CD8-positive, alpha-beta memory T cell (primary cell): ENCODE data around the gene IVNS1ABP. TPM values are rescaled to one million over a fixed set of nuclear protein-coding genes. Genes with fewer than 3 reads are reported as not detected.
A peak's percentile ranks its signal among the peaks of the same experiment; 100 is the strongest.

Experiments used
- CTCF ChIA-PET: fragments of 350-600 bp; sonication (Branson Sonifier 250); formaldehyde crosslinking; loops from one replicate; lab custom pipeline; 2021; ENCODE audit warnings: antibody characterized with exemption; lab: Charles Lee
- POLR2A ChIA-PET: fragments of 350-600 bp; sonication (Branson Sonifier 250); formaldehyde crosslinking; loops from one replicate; lab custom pipeline; 2021; ENCODE audit warnings: antibody characterized with exemption; lab: Charles Lee
- DNase-seq, 5 donors: peaks; one replicate each; pipeline versions ENCODE4 v3.0.0 to v3.0.0-alpha.2; 2020 to 2022; ENCODE audit warnings: mixed read lengths in 1 of 5
- H3K27ac ChIP-seq: one replicate; pipeline ENCODE4 v1.7.0; 2013; ENCODE audit warnings: low read depth, mild to moderate bottlenecking, low read length, moderate library complexity
- H3K27me3 ChIP-seq: 2 replicates; pipeline ENCODE4 v1.7.0; 2013; ENCODE audit warnings: low read length, mild to moderate bottlenecking; ENCODE audit not compliant: insufficient read depth, poor library complexity, severe bottlenecking
- H3K36me3 ChIP-seq: 2 replicates; pipeline ENCODE4 v1.7.0; 2013; ENCODE audit warnings: mild to moderate bottlenecking, low read length, moderate library complexity; ENCODE audit not compliant: insufficient read depth
- H3K4me1 ChIP-seq: 2 replicates; pipeline ENCODE4 v1.7.0; 2013; ENCODE audit warnings: mild to moderate bottlenecking, low read length, moderate library complexity; ENCODE audit not compliant: insufficient read depth
- H3K4me3 ChIP-seq: 2 replicates; pipeline ENCODE4 v1.7.0; 2013; ENCODE audit warnings: mild to moderate bottlenecking, low read length
- H3K9me3 ChIP-seq: 2 replicates; pipeline ENCODE4 v1.7.0; 2013; ENCODE audit warnings: mild to moderate bottlenecking, low read length
- H3K27ac Mint-ChIP-seq, 8 donors: one replicate each; pipeline ENCODE4 v1.8.0; 2020 to 2021; ENCODE audit warnings: mixed read lengths in 8 of 8, mild to moderate bottlenecking in 6 of 8, inconsistent platforms in 3 of 8, moderate library complexity in 3 of 8
- H3K27me3 Mint-ChIP-seq, 2 donors: one replicate each; pipeline ENCODE4 v1.8.0; 2020 to 2021; ENCODE audit warnings: mixed read lengths in 2 of 2, mild to moderate bottlenecking in 1 of 2, moderate library complexity in 1 of 2
- H3K36me3 Mint-ChIP-seq, 3 donors: one replicate each; pipeline ENCODE4 v1.8.0; 2020 to 2021; ENCODE audit warnings: mixed read lengths in 3 of 3, inconsistent platforms in 1 of 3, mild to moderate bottlenecking in 1 of 3
- H3K4me1 Mint-ChIP-seq, 3 donors: one replicate each; pipeline ENCODE4 v1.8.0; 2020 to 2021; ENCODE audit warnings: mixed read lengths in 3 of 3, inconsistent platforms in 1 of 3, mild to moderate bottlenecking in 1 of 3
- H3K4me3 Mint-ChIP-seq, 7 donors: one replicate each; pipeline ENCODE4 v1.8.0; 2020 to 2021; ENCODE audit warnings: mixed read lengths in 7 of 7, mild to moderate bottlenecking in 6 of 7, moderate library complexity in 4 of 7, inconsistent platforms in 2 of 7
- H3K9me3 Mint-ChIP-seq, 5 donors: one replicate each; pipeline ENCODE4 v1.8.0; 2020 to 2022; ENCODE audit warnings: mixed read lengths in 5 of 5, mild to moderate bottlenecking in 3 of 5, moderate library complexity in 2 of 5, inconsistent platforms in 1 of 5
- polyA plus RNA-seq: library from polyadenylated mRNA; unstranded; fragments of 300-500 nt; fragmentation: Illumina TruSeq; gene quantifications from one replicate; pipeline ENCODE4 v1.2.3, GENCODE V29; 2021
- total RNA-seq, 2 experiments: library from RNA; stranded (reverse); gene quantifications; one replicate each; pipeline ENCODE4 v1.2.3, GENCODE V29; 2021

IVNS1ABP gene
- total and polyA plus RNA-seq, 3 experiments from 2014 or later = 51.7 to 208 (median 205) TPM

GRCh38 chr1:185281245-185281644, 35.8 kb downstream of the IVNS1ABP start:
- H3K4me1 Mint-ChIP-seq = peaks cover 48 to 66% (median 66%) of the 10 kb centered on the region in 3 donors
- POLR2A ChIA-PET = interaction anchor here (1.2 to 3.4 kb wide), 2 partner anchors 36 to 41 kb away, joined by 3 to 24 read pairs; partner anchors contain the start of gene IVNS1ABP
- H3K36me3 ChIP-seq = no peaks in the 10 kb centered on the region

GRCh38 chr1:185280589-185280988, 36.5 kb downstream of the IVNS1ABP start:
- Mint-ChIP-seq H3K27ac (peak overlapping the region; percentile 60 to 99 (median 93)), H3K9me3 (peaks cover 0 to 8% (median 0%) of the 10 kb centered on the region in 5 donors)
- peaks cover 56% of the 10 kb centered on the region for H3K4me1 ChIP-seq

More at GRCh38 chr1:185281245-185281644, 35.8 kb downstream of the IVNS1ABP start:
- peak overlapping the region in 6 of 7 donors; percentile 64 to 79 (median 71) for H3K4me3 Mint-ChIP-seq
- DNase-seq = peak in 3 of 5 donors; percentile 3 to 60 (median 59)
- H3K27ac Mint-ChIP-seq = peak overlapping the region; percentile 86 to 100 (median 96)
- Histone ChIP-seq H3K27ac (no peak overlapping the region), H3K4me3 (peak overlapping the region; percentile 29), H3K27me3 (no peaks in the 10 kb centered on the region), H3K4me1 (peaks cover 56% of the 10 kb centered on the region), H3K9me3 (no peaks in the 10 kb centered on the region)
- peaks cover 13 to 21% (median 15%) of the 10 kb centered on the region in 3 donors for H3K36me3 Mint-ChIP-seq
- CTCF ChIA-PET = interaction anchor here (1.3 to 2.9 kb wide), 7 partner anchors 10 to 389 kb away, joined by 3 to 11 read pairs (median 6); partner anchors contain the start of gene IVNS1ABP
- H3K9me3 Mint-ChIP-seq = peaks cover 0 to 8% (median 0%) of the 10 kb centered on the region in 5 donors
- peaks cover 0 to 2% of the 10 kb centered on the region in 2 donors for H3K27me3 Mint-ChIP-seq

GRCh38 chr1:185279571-185279970, 37.5 kb downstream of the IVNS1ABP start:
- no peaks in the 10 kb centered on the region for H3K9me3 ChIP-seq
- peaks cover 0 to 8% (median 0%) of the 10 kb centered on the region in 5 donors for H3K9me3 Mint-ChIP-seq
- H3K4me1 Mint-ChIP-seq = peaks cover 43 to 55% (median 54%) of the 10 kb centered on the region in 3 donors
- H3K4me1 ChIP-seq = peaks cover 47% of the 10 kb centered on the region
- CTCF ChIA-PET = interaction anchor here (2.9 kb wide), 1 partner anchor 14 kb away, joined by 10 read pairs; no protein-coding TSS in a partner anchor
- H3K27ac ChIP-seq = no peak overlapping the region
- no peak for DNase-seq
- H3K27ac Mint-ChIP-seq = peak overlapping the region in 6 of 8 donors; percentile 8 to 70 (median 27)
- no peak overlapping the region for H3K4me3 ChIP-seq
- POLR2A ChIA-PET = interaction anchor here (0.5 to 3.4 kb wide), 2 partner anchors 16 to 37 kb away, joined by 4 to 24 read pairs; partner anchors contain the start of gene IVNS1ABP
- H3K4me3 Mint-ChIP-seq = peak overlapping the region in 3 of 7 donors; percentile 4 to 17 (median 16)
- H3K36me3 ChIP-seq = no peaks in the 10 kb centered on the region
- H3K27me3 ChIP-seq = no peaks in the 10 kb centered on the region
- H3K27me3 Mint-ChIP-seq = no peaks in the 10 kb centered on the region
- H3K36me3 Mint-ChIP-seq = peaks cover 13 to 21% (median 15%) of the 10 kb centered on the region in 3 donors

More at GRCh38 chr1:185280589-185280988, 36.5 kb downstream of the IVNS1ABP start:
- Histone ChIP-seq H3K9me3 (no peaks in the 10 kb centered on the region), H3K27me3 (no peaks in the 10 kb centered on the region), H3K4me3 (peak overlapping the region; percentile 1), H3K27ac (no peak overlapping the region), H3K36me3 (no peaks in the 10 kb centered on the region)
- Mint-ChIP-seq H3K27me3 (peaks cover 0 to 2% of the 10 kb centered on the region in 2 donors), H3K4me3 (peak overlapping the region in 6 of 7 donors; percentile 29 to 79 (median 68)), H3K36me3 (peaks cover 13 to 21% (median 15%) of the 10 kb centered on the region in 3 donors), H3K4me1 (peaks cover 48 to 64% (median 62%) of the 10 kb centered on the region in 3 donors)
- peak in 1 of 5 donors; percentile 3 for DNase-seq
- ChIA-PET POLR2A (interaction anchor here (1.2 to 3.4 kb wide), 2 partner anchors 36 to 41 kb away, joined by 3 to 24 read pairs; partner anchors contain the start of gene IVNS1ABP), CTCF (interaction anchor here (0.8 to 2.9 kb wide), 7 partner anchors 10 to 42 kb away, joined by 4 to 11 read pairs (median 6); partner anchors contain the start of gene IVNS1ABP)

GRCh38 chr1:185271921-185272320, 45.1 kb downstream of the IVNS1ABP start:
- Histone ChIP-seq H3K27ac (no peak overlapping the region), H3K4me3 (no peak overlapping the region), H3K36me3 (no peaks in the 10 kb centered on the region), H3K9me3 (no peaks in the 10 kb centered on the region), H3K4me1 (no peaks in the 10 kb centered on the region), H3K27me3 (no peaks in the 10 kb centered on the region)
- POLR2A ChIA-PET = no interaction called here
- Mint-ChIP-seq H3K9me3 (no peaks in the 10 kb centered on the region), H3K4me1 (no peaks in the 10 kb centered on the region), H3K27ac (no peak overlapping the region), H3K27me3 (no peaks in the 10 kb centered on the region), H3K36me3 (peaks cover 0 to 1% (median 0%) of the 10 kb centered on the region in 3 donors), H3K4me3 (no peak overlapping the region)
- DNase-seq = no peak
- CTCF ChIA-PET = no interaction called here

GRCh38 chr1:185268352-185268751, 48.7 kb downstream of the IVNS1ABP start:
- Histone ChIP-seq H3K27ac (no peak overlapping the region), H3K27me3 (no peaks in the 10 kb centered on the region), H3K36me3 (no peaks in the 10 kb centered on the region), H3K4me1 (no peaks in the 10 kb centered on the region), H3K9me3 (no peaks in the 10 kb centered on the region), H3K4me3 (no peak overlapping the region)
- H3K36me3 Mint-ChIP-seq = peaks cover 0 to 4% (median 1%) of the 10 kb centered on the region in 3 donors
- H3K4me1 Mint-ChIP-seq = no peaks in the 10 kb centered on the region
- CTCF ChIA-PET = interaction anchor here (0.5 kb wide), 1 partner anchor 22 kb away, joined by 3 read pairs; no protein-coding TSS in a partner anchor
- H3K4me3 Mint-ChIP-seq = no peak overlapping the region
- POLR2A ChIA-PET = no interaction called here
- no peaks in the 10 kb centered on the region for H3K9me3 Mint-ChIP-seq
- no peak overlapping the region for H3K27ac Mint-ChIP-seq
- no peak for DNase-seq
- no peaks in the 10 kb centered on the region for H3K27me3 Mint-ChIP-seq

GRCh38 chr1:185267701-185268100, 49.3 kb downstream of the IVNS1ABP start:
- Histone ChIP-seq H3K27me3 (no peaks in the 10 kb centered on the region), H3K4me1 (no peaks in the 10 kb centered on the region), H3K36me3 (no peaks in the 10 kb centered on the region), H3K27ac (no peak overlapping the region), H3K4me3 (no peak overlapping the region), H3K9me3 (no peaks in the 10 kb centered on the region)
- H3K36me3 Mint-ChIP-seq = peaks cover 0 to 4% (median 1%) of the 10 kb centered on the region in 3 donors
- DNase-seq = no peak
- ChIA-PET CTCF (interaction anchor here (0.5 kb wide), 1 partner anchor 22 kb away, joined by 3 read pairs; no protein-coding TSS in a partner anchor), POLR2A (no interaction called here)
- H3K27me3 Mint-ChIP-seq = no peaks in the 10 kb centered on the region
- no peaks in the 10 kb centered on the region for H3K4me1 Mint-ChIP-seq
- no peaks in the 10 kb centered on the region for H3K9me3 Mint-ChIP-seq
- no peak overlapping the region for H3K4me3 Mint-ChIP-seq
- H3K27ac Mint-ChIP-seq = no peak overlapping the region

GRCh38 chr1:185267301-185267700, 49.7 kb downstream of the IVNS1ABP start:
- H3K27me3 Mint-ChIP-seq = no peaks in the 10 kb centered on the region
- no peaks in the 10 kb centered on the region for H3K4me1 Mint-ChIP-seq
- H3K4me3 Mint-ChIP-seq = no peak overlapping the region
- no peaks in the 10 kb centered on the region for H3K9me3 Mint-ChIP-seq
- Histone ChIP-seq H3K27me3 (no peaks in the 10 kb centered on the region), H3K4me3 (no peak overlapping the region), H3K27ac (no peak overlapping the region), H3K36me3 (no peaks in the 10 kb centered on the region), H3K9me3 (no peaks in the 10 kb centered on the region), H3K4me1 (no peaks in the 10 kb centered on the region)
- DNase-seq = no peak
- H3K27ac Mint-ChIP-seq = no peak overlapping the region
- ChIA-PET POLR2A (no interaction called here), CTCF (no interaction called here)
- peaks cover 0 to 4% (median under 1%) of the 10 kb centered on the region in 3 donors for H3K36me3 Mint-ChIP-seq

- no peak for DNase-seq
- H3K27ac Mint-ChIP-seq = no peak overlapping the region
- H3K4me1 Mint-ChIP-seq = no peaks in the 10 kb centered on the region
- ChIA-PET CTCF (interaction anchor here (2.5 kb wide), 1 partner anchor 16 kb away, joined by 10 read pairs; no protein-coding TSS in a partner anchor), POLR2A (no interaction called here)
- Histone ChIP-seq H3K27me3 (no peaks in the 10 kb centered on the region), H3K36me3 (no peaks in the 10 kb centered on the region), H3K4me1 (no peaks in the 10 kb centered on the region), H3K4me3 (no peak overlapping the region), H3K27ac (no peak overlapping the region), H3K9me3 (no peaks in the 10 kb centered on the region)
- H3K27me3 Mint-ChIP-seq = peaks cover 0 to 2% of the 10 kb centered on the region in 2 donors
- H3K36me3 Mint-ChIP-seq = peaks cover 0 to 9% (median 0%) of the 10 kb centered on the region in 3 donors
- H3K4me3 Mint-ChIP-seq = no peak overlapping the region
- H3K9me3 Mint-ChIP-seq = no peaks in the 10 kb centered on the region
Observed at GRCh38 chr1:185265314-185265713, 51.7 kb downstream of the IVNS1ABP start.
